ENCODE data around the gene TBPL1. TPM values are rescaled to one million over a fixed set of nuclear protein-coding genes. Genes with fewer than 3 reads are reported as not detected.

Gene TBPL1
- total and polyA plus RNA-seq, 10 of the 15 experiments (the other 5 are each of a cell fraction or from before 2014, with no cell fraction given), result 34.6 to 71.2 (median 43.0) TPM

GRCh38 chr6:133995758-133996157 lies 42.7 kb downstream of the TBPL1 start:
- H3K4me1 ChIP-seq (ENCODE audit: control insufficient read depth, insufficient read depth, low read length), result no peaks in the 10 kb centered on the region
- no peak overlapping the region for H2AFZ ChIP-seq (ENCODE audit: control insufficient read depth, low read depth, low read length)
- H3K36me3 ChIP-seq (ENCODE audit: control insufficient read depth in 2 of 2, insufficient read depth in 2 of 2, low read length in 1 of 2), result no peaks in the 10 kb centered on the region
- ChIA-PET RAD21 (ENCODE audit: unreplicated experiment) (no interaction called here), CTCF (interaction anchor here (1.1 to 1.6 kb wide), 3 partner anchors 8 to 72 kb away, joined by 3 to 7 read pairs (median 4); no protein-coding TSS in a partner anchor), SMC1A (ENCODE audit: uncharacterized antibody, unreplicated experiment) (interaction anchor here (0.8 to 1.4 kb wide), 3 partner anchors 8 to 9 kb away, joined by 3 to 5 read pairs (median 4); no protein-coding TSS in a partner anchor), POLR2A (no interaction called here)
- no peak for TF ChIP-seq ZNF207 (IDR thresholded peaks at IDR 0.05; ENCODE audit: borderline replicate concordance)
- no peak for TF ChIP-seq ATF2 (IDR thresholded peaks at IDR 0.05; ENCODE audit: low read length)
- no peak for TF ChIP-seq NRF1 (conservative IDR thresholded peaks at IDR 0.05; ENCODE audit: low read depth, low read length)
- TF ChIP-seq E2F8 (IDR thresholded peaks at IDR 0.05; ENCODE audit: low read depth, partially characterized antibody), result no peak
- DNase-seq (ENCODE audit: low read depth, low spot score) (no peak), ATAC-seq (no peak), FAIRE-seq (no peak)
- no peak overlapping the region for H3K27ac ChIP-seq (ENCODE audit: control insufficient read depth, insufficient read depth)
- H3K9me3 ChIP-seq (replicated peaks; ENCODE audit: control insufficient read depth, insufficient read depth, low read length), result no peaks in the 10 kb centered on the region
- H3K4me3 ChIP-seq, result no peak overlapping the region
- H3K4me2 ChIP-seq (ENCODE audit: control insufficient read depth, insufficient read depth), result no peak overlapping the region
- H3K9ac ChIP-seq (ENCODE audit: control insufficient read depth, insufficient read depth, low read length), result no peak overlapping the region
- 61% methylated on average over 3 of the region's 3 CpGs for WGBS (ENCODE audit: insufficient coverage, insufficient replicate concordance, low lambda C conversion rate, missing lambda C conversion rate)
- BruUV-seq (replicated peaks), result no TSS peak
- in situ Hi-C loops (cut with MboI) (no loop called here), intact Hi-C loops (cut with micrococcal nuclease; ENCODE audit: unreplicated experiment) (no loop called here)
- no peaks in the 10 kb centered on the region for H3K79me2 ChIP-seq (ENCODE audit: control insufficient read depth, insufficient read depth, low read length)
- no peaks in the 10 kb centered on the region for H3K27me3 ChIP-seq (replicated peaks in 1 of 2; ENCODE audit: control insufficient read depth in 2 of 2, insufficient read depth in 2 of 2, low read length in 1 of 2)
- no peaks in the 10 kb centered on the region for H4K20me1 ChIP-seq (ENCODE audit: control insufficient read depth, insufficient read depth)
